ENCODE measurements around the gene ODAD3. TPM values are rescaled to one million over a fixed set of nuclear protein-coding genes. Genes with fewer than 3 reads are reported as not detected.

The ODAD3 gene
- total RNA-seq, 1 donor from 2014 or later: 0.66 TPM

DNA sequence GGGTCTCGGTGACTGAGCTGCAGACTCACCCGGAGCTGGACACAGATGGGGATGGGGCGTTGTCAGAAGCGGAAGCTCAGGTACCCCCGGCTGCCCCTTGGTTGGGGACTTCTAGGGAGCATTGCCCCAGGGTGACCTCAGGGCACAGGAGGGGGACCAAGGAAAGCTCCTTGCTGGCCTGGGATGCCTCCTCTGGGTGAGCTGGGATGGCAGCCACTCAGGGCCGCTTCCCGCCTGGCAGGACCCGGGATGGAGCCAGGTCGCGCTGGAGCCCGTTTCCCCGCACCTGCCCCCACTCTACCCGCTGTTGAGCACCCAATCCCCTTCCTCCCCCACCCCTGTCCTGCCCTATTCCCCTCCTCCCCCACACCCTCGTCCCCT is 11.3 kb upstream of the ODAD3 start:
- H3K4me1 Mint-ChIP-seq (ENCODE audit: low read depth, unreplicated experiment): no peaks in the 10 kb centered on the region

GRCh38 chr19:11445141-11445540 is 10.2 kb upstream of the ODAD3 start:
- no peaks in the 10 kb centered on the region for H3K9me3 ChIP-seq (ENCODE audit: insufficient read depth, low read depth, low read length)
- Mint-ChIP-seq H3K4me1 (ENCODE audit: low read depth, unreplicated experiment) (no peaks in the 10 kb centered on the region), H3K36me3 (ENCODE audit: low read depth, unreplicated experiment) (peaks cover 7% of the 10 kb centered on the region), H3K27ac (ENCODE audit: unreplicated experiment) (no peak overlapping the region), H3K9me3 (ENCODE audit: unreplicated experiment) (peaks cover 1% of the 10 kb centered on the region), H3K27me3 (ENCODE audit: low read depth, unreplicated experiment) (no peaks in the 10 kb centered on the region), H3K4me3 (ENCODE audit: unreplicated experiment) (no peak overlapping the region)
- H3K79me2 ChIP-seq (ENCODE audit: insufficient read depth, low read length): peaks cover 4% of the 10 kb centered on the region
- H3K27ac ChIP-seq (ENCODE audit: low read depth, low read length): no peak overlapping the region
- peaks cover 32% of the 10 kb centered on the region for H4K20me1 ChIP-seq (ENCODE audit: insufficient read depth, low read length)
- TF ChIP-seq, protein P1, sequence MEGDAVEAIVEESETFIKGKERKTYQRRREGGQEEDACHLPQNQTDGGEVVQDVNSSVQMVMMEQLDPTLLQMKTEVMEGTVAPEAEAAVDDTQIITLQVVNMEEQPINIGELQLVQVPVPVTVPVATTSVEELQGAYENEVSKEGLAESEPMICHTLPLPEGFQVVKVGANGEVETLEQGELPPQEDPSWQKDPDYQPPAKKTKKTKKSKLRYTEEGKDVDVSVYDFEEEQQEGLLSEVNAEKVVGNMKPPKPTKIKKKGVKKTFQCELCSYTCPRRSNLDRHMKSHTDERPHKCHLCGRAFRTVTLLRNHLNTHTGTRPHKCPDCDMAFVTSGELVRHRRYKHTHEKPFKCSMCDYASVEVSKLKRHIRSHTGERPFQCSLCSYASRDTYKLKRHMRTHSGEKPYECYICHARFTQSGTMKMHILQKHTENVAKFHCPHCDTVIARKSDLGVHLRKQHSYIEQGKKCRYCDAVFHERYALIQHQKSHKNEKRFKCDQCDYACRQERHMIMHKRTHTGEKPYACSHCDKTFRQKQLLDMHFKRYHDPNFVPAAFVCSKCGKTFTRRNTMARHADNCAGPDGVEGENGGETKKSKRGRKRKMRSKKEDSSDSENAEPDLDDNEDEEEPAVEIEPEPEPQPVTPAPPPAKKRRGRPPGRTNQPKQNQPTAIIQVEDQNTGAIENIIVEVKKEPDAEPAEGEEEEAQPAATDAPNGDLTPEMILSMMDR (IDR thresholded peaks at IDR 0.05; ENCODE audit: insufficient read depth, low read depth, low read length): no peak
- TF ChIP-seq EZH2 (IDR thresholded peaks at IDR 0.05; ENCODE audit: insufficient read depth, low read length): no peak
- no peak overlapping the region for H2AFZ ChIP-seq (ENCODE audit: low read depth, low read length)
- H3K9ac ChIP-seq (ENCODE audit: low read length): no peak overlapping the region
- no peaks in the 10 kb centered on the region for H3K4me1 ChIP-seq (ENCODE audit: insufficient read depth, low read length)
- H3K4me2 ChIP-seq (ENCODE audit: low read length): no peak overlapping the region
- no peak overlapping the region for H3K4me3 ChIP-seq (ENCODE audit: insufficient read depth, low read depth, low read length)
- DNase-seq (ENCODE audit: low read depth): no peak
- peaks cover 14% of the 10 kb centered on the region for H3K36me3 ChIP-seq (ENCODE audit: insufficient read depth, low read length)
- H3K27me3 ChIP-seq (ENCODE audit: insufficient read depth, low read length): no peaks in the 10 kb centered on the region
- FAIRE-seq: no peak

More for the DNA sequence above, 11.3 kb upstream of the ODAD3 start:
- no peak overlapping the region for H2AFZ ChIP-seq (ENCODE audit: low read depth, low read length)
- FAIRE-seq (no peak), DNase-seq (ENCODE audit: low read depth) (no peak)
- Mint-ChIP-seq H3K9me3 (ENCODE audit: unreplicated experiment) (peaks cover 1% of the 10 kb centered on the region), H3K27ac (ENCODE audit: unreplicated experiment) (no peak overlapping the region), H3K36me3 (ENCODE audit: low read depth, unreplicated experiment) (peaks cover 2% of the 10 kb centered on the region), H3K4me3 (ENCODE audit: unreplicated experiment) (no peak overlapping the region), H3K27me3 (ENCODE audit: low read depth, unreplicated experiment) (no peaks in the 10 kb centered on the region)
- no peaks in the 10 kb centered on the region for H3K79me2 ChIP-seq (ENCODE audit: insufficient read depth, low read length)
- no peaks in the 10 kb centered on the region for H3K9me3 ChIP-seq (ENCODE audit: insufficient read depth, low read depth, low read length)
- H3K4me1 ChIP-seq (ENCODE audit: insufficient read depth, low read length): no peaks in the 10 kb centered on the region
- H3K36me3 ChIP-seq (ENCODE audit: insufficient read depth, low read length): peaks cover 8% of the 10 kb centered on the region
- TF ChIP-seq EZH2 (IDR thresholded peaks at IDR 0.05; ENCODE audit: insufficient read depth, low read length): no peak
- TF ChIP-seq, protein P1 (IDR thresholded peaks at IDR 0.05; ENCODE audit: insufficient read depth, low read depth, low read length): no peak
- H3K9ac ChIP-seq (ENCODE audit: low read length): no peak overlapping the region
- H3K27ac ChIP-seq (ENCODE audit: low read depth, low read length): no peak overlapping the region
- H3K27me3 ChIP-seq (ENCODE audit: insufficient read depth, low read length): no peaks in the 10 kb centered on the region
- no peak overlapping the region for H3K4me2 ChIP-seq (ENCODE audit: low read length)
- H4K20me1 ChIP-seq (ENCODE audit: insufficient read depth, low read length): peaks cover 27% of the 10 kb centered on the region
- H3K4me3 ChIP-seq (ENCODE audit: insufficient read depth, low read depth, low read length): no peak overlapping the region

- no peak overlapping the region for H3K4me3 ChIP-seq (ENCODE audit: insufficient read depth, low read depth, low read length)
- peaks cover 7% of the 10 kb centered on the region for H3K36me3 Mint-ChIP-seq (ENCODE audit: low read depth, unreplicated experiment)
- H3K36me3 ChIP-seq (ENCODE audit: insufficient read depth, low read length): peaks cover 14% of the 10 kb centered on the region
- no peak overlapping the region for H3K27ac Mint-ChIP-seq (ENCODE audit: unreplicated experiment)
- H3K4me1 ChIP-seq (ENCODE audit: insufficient read depth, low read length): no peaks in the 10 kb centered on the region
- no peak overlapping the region for H3K9ac ChIP-seq (ENCODE audit: low read length)
- no peak for TF ChIP-seq EZH2 (IDR thresholded peaks at IDR 0.05; ENCODE audit: insufficient read depth, low read length)
- TF ChIP-seq, protein P1 (IDR thresholded peaks at IDR 0.05; ENCODE audit: insufficient read depth, low read depth, low read length): no peak
- no peaks in the 10 kb centered on the region for H3K9me3 ChIP-seq (ENCODE audit: insufficient read depth, low read depth, low read length)
- H3K27ac ChIP-seq (ENCODE audit: low read depth, low read length): no peak overlapping the region
- DNase-seq (ENCODE audit: low read depth): no peak
- no peaks in the 10 kb centered on the region for H3K9me3 Mint-ChIP-seq (ENCODE audit: unreplicated experiment)
- no peaks in the 10 kb centered on the region for H3K27me3 ChIP-seq (ENCODE audit: insufficient read depth, low read length)
- no peak overlapping the region for H3K4me3 Mint-ChIP-seq (ENCODE audit: unreplicated experiment)
- no peaks in the 10 kb centered on the region for H3K27me3 Mint-ChIP-seq (ENCODE audit: low read depth, unreplicated experiment)
- peaks cover 4% of the 10 kb centered on the region for H3K79me2 ChIP-seq (ENCODE audit: insufficient read depth, low read length)
- H3K4me2 ChIP-seq (ENCODE audit: low read length): no peak overlapping the region
- no peaks in the 10 kb centered on the region for H3K4me1 Mint-ChIP-seq (ENCODE audit: low read depth, unreplicated experiment)
- no peak for FAIRE-seq
- H2AFZ ChIP-seq (ENCODE audit: low read depth, low read length): no peak overlapping the region
- peaks cover 32% of the 10 kb centered on the region for H4K20me1 ChIP-seq (ENCODE audit: insufficient read depth, low read length)
These were observed 9.1 kb upstream of the ODAD3 start for GRCh38 chr19:11444059-11444458.
